Stimulated activated naive CD8-positive, alpha-beta T cell treated with anti-CD3 and anti-CD28 coated beads, Interleukin-15, Interleukin-2, amounts not matched to agents 100 ng/mL and 50 ng/mL, for 24 hours (primary cell): ENCODE measurements around the gene SRL.
A peak's percentile ranks its signal among the peaks of the same experiment; 100 is the strongest.
"Not testable (repeated sequence)": the region's sequence is repeated elsewhere in the genome, so short reads cannot be mapped to it uniquely, and the experiment has no call there.

ENCODE experiments used
- H3K27ac Mint-ChIP-seq: one replicate; pipeline ENCODE4 v1.8.0; 2021; ENCODE audit warnings: mild to moderate bottlenecking, mixed read lengths
- H3K27me3 Mint-ChIP-seq: one replicate; pipeline ENCODE4 v1.8.0; 2021; ENCODE audit warnings: mixed read lengths
- H3K36me3 Mint-ChIP-seq: one replicate; pipeline ENCODE4 v1.8.0; 2021; ENCODE audit warnings: low read depth, mixed read lengths
- H3K4me1 Mint-ChIP-seq: one replicate; pipeline ENCODE4 v1.8.0; 2021; ENCODE audit warnings: low read depth, mixed read lengths
- H3K4me3 Mint-ChIP-seq: one replicate; pipeline ENCODE4 v1.8.0; 2021; ENCODE audit warnings: mild to moderate bottlenecking, mixed read lengths
- H3K9me3 Mint-ChIP-seq: one replicate; pipeline ENCODE4 v1.8.0; 2021; ENCODE audit warnings: mixed read lengths

SRL gene

DNA sequence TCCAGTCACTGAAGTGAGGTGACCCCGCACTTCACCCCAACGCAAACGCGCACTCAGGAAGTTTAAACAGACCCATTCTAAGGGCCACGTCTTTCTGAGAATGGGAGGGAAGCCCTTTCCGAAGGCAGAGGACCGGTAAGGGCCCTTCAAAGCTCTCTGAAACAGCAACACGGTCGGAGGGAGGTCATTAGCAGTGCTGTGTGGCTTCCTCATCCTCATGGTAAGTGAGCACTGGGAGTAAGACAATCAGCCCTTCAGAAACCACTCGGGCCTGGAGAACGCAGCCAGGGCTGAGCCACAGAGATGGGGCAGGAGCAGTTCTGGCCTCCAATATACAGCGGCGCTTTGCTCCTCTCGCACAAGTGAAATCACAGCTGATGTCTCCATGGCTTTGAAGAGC, 23.7 kb downstream of the SRL start:
- Mint-ChIP-seq H3K4me1 (no peaks in the 10 kb centered on the region), H3K27ac (no peak overlapping the region), H3K36me3 (no peaks in the 10 kb centered on the region), H3K4me3 (no peak overlapping the region), H3K27me3 (no peaks in the 10 kb centered on the region), H3K9me3 (no peaks in the 10 kb centered on the region)

GRCh38 chr16:4217204-4218131, 24.4 kb downstream of the SRL start:
- Mint-ChIP-seq H3K27me3 (no peaks in the 10 kb centered on the region), H3K27ac (no peak overlapping the region), H3K4me3 (no peak overlapping the region), H3K9me3 (no peaks in the 10 kb centered on the region), H3K4me1 (no peaks in the 10 kb centered on the region), H3K36me3 (no peaks in the 10 kb centered on the region)

DNA sequence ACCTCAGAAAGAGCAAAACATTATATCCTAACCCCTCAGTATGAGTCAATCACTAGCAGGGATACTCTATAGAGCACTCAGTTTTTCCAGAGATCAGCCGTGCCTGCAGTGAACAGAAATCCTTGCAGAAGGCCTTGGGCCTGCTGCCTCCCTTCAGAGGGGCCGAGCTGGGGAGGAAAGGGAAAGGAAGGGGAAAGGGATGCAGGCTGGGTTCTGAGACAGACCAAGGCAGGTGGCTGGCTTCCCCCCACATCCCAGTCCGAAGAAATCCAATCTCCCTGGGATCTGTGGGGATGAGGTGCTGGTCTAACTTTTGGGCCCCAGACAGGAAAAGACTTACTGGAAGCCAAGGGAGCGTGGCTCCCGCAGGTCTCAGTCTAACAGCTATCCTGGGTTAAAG, 25.3 kb downstream of the SRL start:
- Mint-ChIP-seq H3K27ac (no peak overlapping the region), H3K27me3 (no peaks in the 10 kb centered on the region), H3K4me1 (no peaks in the 10 kb centered on the region), H3K9me3 (no peaks in the 10 kb centered on the region), H3K36me3 (no peaks in the 10 kb centered on the region), H3K4me3 (no peak overlapping the region)

DNA sequence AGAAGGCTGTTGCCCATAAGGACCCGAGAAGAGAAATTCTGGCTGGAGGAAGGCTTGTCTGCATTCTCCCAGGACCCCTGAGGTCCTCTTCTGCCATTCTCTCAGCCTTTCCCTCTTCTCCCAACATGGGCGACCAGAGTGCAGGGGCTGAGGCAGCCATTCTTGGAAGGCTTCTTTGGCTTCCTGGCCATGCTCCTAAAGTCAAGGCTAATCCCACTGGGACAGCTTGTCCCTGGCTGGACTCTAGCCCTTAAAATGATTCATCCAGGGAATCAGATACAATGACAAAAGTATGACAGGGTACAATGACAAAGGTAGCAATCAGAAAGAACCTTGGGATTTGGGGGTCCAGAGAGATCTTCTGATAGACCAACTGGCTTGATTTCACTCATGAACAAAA, 26.8 kb downstream of the SRL start:
- Mint-ChIP-seq H3K9me3 (no peaks in the 10 kb centered on the region), H3K27ac (no peak overlapping the region), H3K27me3 (no peaks in the 10 kb centered on the region)

GRCh38 chr16:4214215-4214621, 27.7 kb downstream of the SRL start:
- Mint-ChIP-seq H3K27me3 (no peaks in the 10 kb centered on the region), H3K36me3 (no peaks in the 10 kb centered on the region), H3K9me3 (no peaks in the 10 kb centered on the region), H3K4me1 (no peaks in the 10 kb centered on the region), H3K27ac (no peak overlapping the region), H3K4me3 (no peak overlapping the region)

More for the DNA sequence above, 26.8 kb downstream of the SRL start:
- no peaks in the 10 kb centered on the region for H3K36me3 Mint-ChIP-seq
- H3K4me1 Mint-ChIP-seq = no peaks in the 10 kb centered on the region
- H3K4me3 Mint-ChIP-seq = no peak overlapping the region

GRCh38 chr16:4213737-4214136, 28.1 kb downstream of the SRL start:
- Mint-ChIP-seq H3K4me1 (no peaks in the 10 kb centered on the region), H3K4me3 (no peak overlapping the region), H3K27ac (no peak overlapping the region), H3K9me3 (no peaks in the 10 kb centered on the region), H3K36me3 (no peaks in the 10 kb centered on the region), H3K27me3 (no peaks in the 10 kb centered on the region)

DNA sequence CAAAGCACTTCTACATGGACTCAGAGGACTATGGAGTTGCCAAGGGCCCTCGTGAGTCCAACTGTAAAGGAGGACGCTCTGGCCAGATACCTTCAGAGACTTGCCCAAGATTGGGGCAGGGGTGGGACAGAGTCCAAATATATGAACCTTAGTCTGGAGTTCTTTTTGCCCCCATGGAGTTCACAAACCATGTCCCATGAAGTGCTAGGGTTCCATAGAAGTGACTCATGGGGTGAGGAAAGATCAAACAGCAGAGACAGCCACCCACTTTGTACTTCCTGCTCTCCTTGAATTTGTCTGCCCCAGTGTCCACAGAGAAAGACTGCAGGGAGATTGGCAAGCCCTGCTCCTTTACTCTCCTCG, 29.0 kb downstream of the SRL start:
- H3K4me1 Mint-ChIP-seq = no peaks in the 10 kb centered on the region
- no peaks in the 10 kb centered on the region for H3K27me3 Mint-ChIP-seq
- H3K9me3 Mint-ChIP-seq = no peaks in the 10 kb centered on the region
- H3K36me3 Mint-ChIP-seq = no peaks in the 10 kb centered on the region
- no peak overlapping the region for H3K27ac Mint-ChIP-seq
- no peak overlapping the region for H3K4me3 Mint-ChIP-seq

GRCh38 chr16:4212211-4212933, 29.5 kb downstream of the SRL start:
- Mint-ChIP-seq H3K4me1 (no peaks in the 10 kb centered on the region), H3K27ac (no peak overlapping the region), H3K4me3 (no peak overlapping the region), H3K9me3 (no peaks in the 10 kb centered on the region), H3K36me3 (no peaks in the 10 kb centered on the region), H3K27me3 (no peaks in the 10 kb centered on the region)

DNA sequence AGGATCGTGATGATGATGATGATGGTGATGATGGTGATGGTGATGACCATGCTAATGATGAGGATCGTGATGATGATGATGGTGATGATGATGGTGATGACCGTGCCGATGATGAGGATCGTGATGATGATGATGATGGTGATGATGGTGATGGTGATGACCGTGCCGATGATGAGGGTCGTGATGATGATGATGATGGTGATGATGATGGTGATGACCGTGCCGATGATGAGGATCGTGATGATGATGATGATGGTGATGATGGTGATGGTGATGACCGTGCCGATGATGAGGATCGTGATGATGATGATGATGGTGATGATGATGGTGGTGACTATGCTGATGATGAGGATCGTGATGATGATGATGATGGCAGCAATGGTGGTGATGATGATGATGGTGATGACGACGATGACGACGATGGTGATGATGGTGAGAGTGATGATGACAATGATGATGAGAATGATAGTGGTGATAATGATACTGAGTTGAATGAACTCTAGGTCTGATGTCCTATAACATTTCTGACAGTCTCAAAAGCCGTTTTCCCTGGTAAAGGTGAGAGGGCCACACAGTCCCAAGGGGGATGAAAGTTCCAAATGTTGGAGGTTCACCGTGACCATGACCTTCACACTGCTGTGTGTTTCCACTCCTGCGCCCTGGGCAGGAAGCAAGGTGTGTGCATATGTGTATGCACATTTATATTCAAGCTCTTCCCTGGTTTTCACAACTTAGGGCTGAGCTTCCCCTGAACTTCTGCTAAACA, 30.3 kb downstream of the SRL start:
- not testable (repeated sequence) for H3K27ac Mint-ChIP-seq, H3K36me3 Mint-ChIP-seq, H3K27me3 Mint-ChIP-seq, H3K9me3 Mint-ChIP-seq, H3K4me3 Mint-ChIP-seq, H3K4me1 Mint-ChIP-seq

DNA sequence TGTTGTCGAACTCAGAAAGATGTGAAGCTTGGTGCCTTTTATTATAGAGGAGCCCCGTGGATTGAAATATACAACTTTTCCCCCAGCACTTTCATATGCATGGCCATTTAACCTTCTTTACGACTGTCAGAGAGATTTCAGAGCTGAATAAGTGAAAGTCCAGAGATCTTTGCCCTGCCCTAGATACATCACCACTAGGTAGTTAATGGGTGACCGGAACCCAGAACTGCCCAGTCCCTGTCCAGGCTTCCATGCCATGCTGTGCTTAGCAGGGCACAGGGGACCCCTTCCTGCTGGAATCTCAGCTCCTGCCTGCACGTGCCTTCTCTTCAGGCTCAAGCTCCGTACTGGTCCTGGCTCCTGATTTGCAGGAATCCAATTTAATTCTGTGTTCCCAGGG, 32.2 kb downstream of the SRL start:
- no peaks in the 10 kb centered on the region for H3K9me3 Mint-ChIP-seq
- no peaks in the 10 kb centered on the region for H3K36me3 Mint-ChIP-seq
- H3K4me1 Mint-ChIP-seq = peaks cover 4% of the 10 kb centered on the region
- H3K4me3 Mint-ChIP-seq = no peak overlapping the region
- no peaks in the 10 kb centered on the region for H3K27me3 Mint-ChIP-seq
- H3K27ac Mint-ChIP-seq = no peak overlapping the region

DNA sequence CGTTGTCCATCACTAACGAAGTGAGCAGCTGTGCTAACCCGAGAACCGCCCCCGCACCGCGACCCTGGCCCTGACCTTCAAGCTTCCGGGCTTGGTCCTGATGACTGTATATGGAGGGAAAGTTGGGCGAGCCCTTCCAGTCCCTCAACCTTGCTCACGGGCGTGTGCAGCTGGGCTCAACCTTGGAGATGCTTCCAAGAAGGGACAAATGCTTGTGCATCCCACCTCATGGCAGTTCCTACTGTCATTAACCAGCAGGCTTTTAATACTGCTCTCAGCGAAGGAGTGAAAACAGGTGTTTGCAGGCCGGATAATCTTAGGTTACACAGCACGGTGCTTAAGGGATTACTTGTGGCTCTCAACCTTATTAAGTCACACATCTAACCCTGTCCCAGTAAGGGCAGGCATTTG, 33.5 kb downstream of the SRL start:
- Mint-ChIP-seq H3K27me3 (no peaks in the 10 kb centered on the region), H3K27ac (no peak overlapping the region), H3K4me3 (no peak overlapping the region), H3K36me3 (no peaks in the 10 kb centered on the region), H3K4me1 (peaks cover 4% of the 10 kb centered on the region), H3K9me3 (no peaks in the 10 kb centered on the region)

DNA sequence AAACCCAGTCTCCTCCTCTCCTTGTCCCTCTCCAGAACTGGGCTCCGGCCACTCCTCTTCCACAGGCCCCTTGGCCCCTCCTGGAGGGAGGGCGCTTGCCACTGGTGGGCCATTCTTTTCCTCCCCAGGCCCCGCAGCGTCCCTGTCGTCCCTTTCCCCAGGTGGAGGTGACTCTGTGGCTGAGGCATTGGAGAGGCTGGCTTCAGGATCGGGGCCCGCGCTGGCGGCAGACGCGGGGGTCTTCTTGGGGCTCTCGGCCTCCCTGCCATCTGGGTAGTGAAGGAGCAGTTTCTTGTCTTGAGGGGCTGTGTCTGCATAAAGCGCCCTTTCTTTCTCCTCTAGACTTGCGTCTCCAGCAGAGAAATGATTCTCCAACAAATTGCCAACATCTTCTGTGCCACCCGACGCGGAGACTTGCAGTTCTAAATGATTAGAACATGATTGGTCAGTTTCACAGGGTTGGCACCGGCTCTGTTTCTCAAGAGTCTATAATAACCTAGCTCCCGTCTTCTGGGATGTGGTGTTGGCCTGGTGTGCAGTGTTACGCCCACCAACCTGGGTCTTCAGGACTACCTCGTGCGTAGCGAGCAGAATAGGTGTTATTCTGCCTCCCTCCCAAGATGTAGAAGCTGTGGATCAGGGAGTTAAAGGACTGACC, 34.1 kb downstream of the SRL start:
- H3K4me1 Mint-ChIP-seq = peaks cover 4% of the 10 kb centered on the region
- H3K9me3 Mint-ChIP-seq = no peaks in the 10 kb centered on the region
- no peak overlapping the region for H3K4me3 Mint-ChIP-seq
- H3K27me3 Mint-ChIP-seq = no peaks in the 10 kb centered on the region
- no peak overlapping the region for H3K27ac Mint-ChIP-seq
- no peaks in the 10 kb centered on the region for H3K36me3 Mint-ChIP-seq

GRCh38 chr16:4207229-4207628, 34.7 kb downstream of the SRL start:
- Mint-ChIP-seq H3K27me3 (no peaks in the 10 kb centered on the region), H3K4me3 (no peak overlapping the region), H3K9me3 (no peaks in the 10 kb centered on the region), H3K27ac (peak overlapping the region; percentile 21), H3K36me3 (no peaks in the 10 kb centered on the region), H3K4me1 (peaks cover 4% of the 10 kb centered on the region)

DNA sequence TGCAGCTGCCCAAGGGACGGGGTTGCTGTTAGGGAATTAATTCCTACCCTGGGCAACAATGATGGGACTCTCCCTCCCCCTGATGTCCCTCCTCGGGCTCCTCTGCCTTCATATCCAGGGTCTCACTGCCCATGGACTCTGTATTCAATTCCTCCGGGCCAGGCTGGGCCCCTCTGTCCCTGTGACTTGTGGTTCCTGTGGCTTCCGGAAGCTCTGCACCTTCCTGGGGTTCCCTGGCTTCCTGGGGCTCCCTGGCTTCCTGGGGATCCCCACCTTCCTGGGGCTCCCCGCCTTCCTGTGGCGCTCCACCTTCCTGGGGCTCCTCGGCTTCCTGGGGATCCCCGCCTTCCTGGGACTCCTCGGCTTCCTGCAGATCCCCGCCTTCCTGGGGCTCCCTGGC, 35.2 kb downstream of the SRL start:
- peaks cover 4% of the 10 kb centered on the region for H3K4me1 Mint-ChIP-seq
- no peaks in the 10 kb centered on the region for H3K36me3 Mint-ChIP-seq
- H3K27ac Mint-ChIP-seq = no peak overlapping the region
- no peaks in the 10 kb centered on the region for H3K9me3 Mint-ChIP-seq
- H3K27me3 Mint-ChIP-seq = no peaks in the 10 kb centered on the region
- no peak overlapping the region for H3K4me3 Mint-ChIP-seq

GRCh38 chr16:4205971-4206370, 35.9 kb downstream of the SRL start:
- no peaks in the 10 kb centered on the region for H3K36me3 Mint-ChIP-seq
- no peak overlapping the region for H3K27ac Mint-ChIP-seq
- no peak overlapping the region for H3K4me3 Mint-ChIP-seq
- no peaks in the 10 kb centered on the region for H3K9me3 Mint-ChIP-seq
- no peaks in the 10 kb centered on the region for H3K27me3 Mint-ChIP-seq
- H3K4me1 Mint-ChIP-seq = peaks cover 4% of the 10 kb centered on the region
